Trophoblast cell (in vitro differentiated cells and primary cell): ENCODE data around the gene FGGY.
"Not testable (repeated sequence)": the region's sequence is repeated elsewhere in the genome, so short reads cannot be mapped to it uniquely, and the experiment has no call there.

ENCODE experiments used
- DNase-seq, 2 donors: peaks; one replicate each; pipeline ENCODE4 v3.0.0-alpha.2; 2016
- H2AFZ ChIP-seq: 2 replicates; pipeline ENCODE4 v1.6.1; 2013; ENCODE audit warnings: low read length, moderate library complexity, mild to moderate bottlenecking; ENCODE audit not compliant: insufficient read depth, poor library complexity
- H2AK5ac ChIP-seq: 2 replicates; pipeline ENCODE4 v1.6.1; 2013; ENCODE audit warnings: mild to moderate bottlenecking, low read length
- H2BK120ac ChIP-seq: 2 replicates; pipeline ENCODE4 v1.6.1; 2013; ENCODE audit warnings: low read length, mild to moderate bottlenecking, moderate library complexity; ENCODE audit not compliant: insufficient read depth, poor library complexity
- H2BK12ac ChIP-seq: 2 replicates; pipeline ENCODE4 v1.6.1; 2013; ENCODE audit warnings: mild to moderate bottlenecking, low read length, moderate library complexity
- H2BK5ac ChIP-seq: 2 replicates; pipeline ENCODE4 v1.6.1; 2013; ENCODE audit warnings: low read length, low read depth, moderate library complexity, mild to moderate bottlenecking; ENCODE audit not compliant: poor library complexity
- H3K14ac ChIP-seq: 2 replicates; pipeline ENCODE4 v1.6.1; 2013; ENCODE audit warnings: mild to moderate bottlenecking, low read length
- H3K18ac ChIP-seq: 2 replicates; pipeline ENCODE4 v1.6.1; 2013; ENCODE audit warnings: mild to moderate bottlenecking, low read length
- H3K23ac ChIP-seq: 2 replicates; pipeline ENCODE4 v1.6.1; 2013; ENCODE audit warnings: low read length
- H3K27ac ChIP-seq: 2 replicates; pipeline ENCODE4 v1.5.1; 2013; ENCODE audit warnings: low read depth, mild to moderate bottlenecking, inconsistent platforms, low read length, moderate library complexity
- H3K27me3 ChIP-seq: 2 replicates; pipeline ENCODE4 v1.6.1; 2013; ENCODE audit warnings: inconsistent platforms, mild to moderate bottlenecking, low read length, moderate library complexity; ENCODE audit not compliant: insufficient read depth
- H3K36me3 ChIP-seq, 2 experiments: 1 replicate in 1 of 2; 2 replicates in 1 of 2; pipeline ENCODE4 v1.6.1; 2013; ENCODE audit warnings: low read length in 2 of 2, mild to moderate bottlenecking in 2 of 2, moderate library complexity in 1 of 2; ENCODE audit not compliant: insufficient read depth in 2 of 2, control insufficient read depth in 1 of 2
- H3K4ac ChIP-seq: 2 replicates; pipeline ENCODE4 v1.6.1; 2013; ENCODE audit warnings: low read depth, mild to moderate bottlenecking, low read length, moderate library complexity
- H3K4me1 ChIP-seq, 2 experiments: 1 replicate in 1 of 2; 2 replicates in 1 of 2; pipeline ENCODE4 v1.6.1; 2013; ENCODE audit warnings: low read length in 2 of 2, mild to moderate bottlenecking in 2 of 2, moderate library complexity in 1 of 2; ENCODE audit not compliant: insufficient read depth in 2 of 2, control insufficient read depth in 1 of 2
- H3K4me2 ChIP-seq: 2 replicates; pipeline ENCODE4 v1.6.1; 2013; ENCODE audit warnings: inconsistent platforms, mild to moderate bottlenecking, low read length, moderate library complexity
- H3K4me3 ChIP-seq: 2 replicates; pipeline ENCODE4 v1.5.1; 2013; ENCODE audit warnings: mild to moderate bottlenecking, low read depth, low read length, inconsistent platforms
- H3K79me1 ChIP-seq: one replicate; pipeline ENCODE4 v1.6.1; 2013; ENCODE audit warnings: low read length
- H3K79me2 ChIP-seq: 2 replicates; pipeline ENCODE4 v1.6.1; 2013; ENCODE audit warnings: low read length, mild to moderate bottlenecking; ENCODE audit not compliant: control insufficient read depth, insufficient read depth, poor library complexity
- H3K9ac ChIP-seq: 2 replicates; pipeline ENCODE4 v1.6.1; 2013; ENCODE audit warnings: mild to moderate bottlenecking, low read length
- H3K9me3 ChIP-seq: 2 replicates; pipeline ENCODE4 v1.6.1; 2013; ENCODE audit warnings: low read depth, mild to moderate bottlenecking, control low read depth, inconsistent platforms, low read length; ENCODE audit not compliant: insufficient read depth
- H4K12ac ChIP-seq: 2 replicates; pipeline ENCODE4 v1.6.1; 2013; ENCODE audit warnings: low read depth, mild to moderate bottlenecking, low read length, moderate library complexity
- H4K8ac ChIP-seq: 2 replicates; pipeline ENCODE4 v1.6.1; 2013; ENCODE audit warnings: low read depth, mild to moderate bottlenecking, low read length, moderate library complexity
- H4K91ac ChIP-seq: one replicate; pipeline ENCODE4 v1.6.1; 2013; ENCODE audit warnings: low read depth, mild to moderate bottlenecking, low read length, moderate library complexity
- WGBS: extraction: QIAGEN DNeasy Blood & Tissue Kit; methylation state at CpG from one replicate; pipeline ENCODE4 v1.1.7; 2013; ENCODE audit warnings: missing lambda C conversion rate; ENCODE audit not compliant: insufficient read length, insufficient coverage; ENCODE audit errors: extremely low coverage; 5-methylcytosine and 5-hydroxymethylcytosine counted together

Gene FGGY

GRCh38 chr1:59256429-59256828 lies 40.5 kb upstream of the FGGY start:
- not testable (repeated sequence) for H3K27ac ChIP-seq, H4K8ac ChIP-seq

GRCh38 chr1:59258412-59259032 lies 38.4 kb upstream of the FGGY start:
- Histone ChIP-seq H3K9ac (no peak overlapping the region), H3K27ac (no peak overlapping the region), H3K14ac (no peak overlapping the region), H4K91ac (no peak overlapping the region), H3K23ac (no peak overlapping the region), H3K36me3 (no peaks in the 10 kb centered on the region), H3K79me1 (no peaks in the 10 kb centered on the region), H3K18ac (no peak overlapping the region), H3K79me2 (no peaks in the 10 kb centered on the region), H3K4me3 (no peak overlapping the region), H3K27me3 (no peaks in the 10 kb centered on the region), H3K4ac (no peak overlapping the region), H4K12ac (no peak overlapping the region), H2BK12ac (no peak overlapping the region), H4K8ac (no peak overlapping the region), H3K4me1 (no peaks in the 10 kb centered on the region), H2AK5ac (no peak overlapping the region), H2AFZ (no peak overlapping the region), H2BK5ac (no peak overlapping the region), H3K4me2 (no peak overlapping the region), H3K9me3 (no peaks in the 10 kb centered on the region), H2BK120ac (no peak overlapping the region)
- no CpG with 5 or more reads among the region's 3 CpGs for WGBS
- no peak for DNase-seq

More at GRCh38 chr1:59256429-59256828, 40.5 kb upstream of the FGGY start:
- not testable (repeated sequence) for H2BK120ac ChIP-seq, H3K9me3 ChIP-seq, H3K14ac ChIP-seq, H3K4me2 ChIP-seq, H2BK5ac ChIP-seq, H3K4me3 ChIP-seq, H3K79me1 ChIP-seq, H3K23ac ChIP-seq, H3K4me1 ChIP-seq, H4K12ac ChIP-seq, H3K27me3 ChIP-seq, H3K4ac ChIP-seq, H3K36me3 ChIP-seq, H2AK5ac ChIP-seq, H3K79me2 ChIP-seq, H2BK12ac ChIP-seq, H3K18ac ChIP-seq, DNase-seq, H4K91ac ChIP-seq, H3K9ac ChIP-seq, H2AFZ ChIP-seq
- WGBS = no CpG with 5 or more reads among the region's 1 CpG

- Histone ChIP-seq H3K4ac (no peak overlapping the region), H3K4me2 (no peak overlapping the region), H3K79me2 (no peaks in the 10 kb centered on the region), H3K9ac (no peak overlapping the region), H3K4me3 (no peak overlapping the region), H3K27me3 (no peaks in the 10 kb centered on the region), H2BK5ac (no peak overlapping the region), H2BK120ac (no peak overlapping the region), H3K23ac (no peak overlapping the region), H2AFZ (no peak overlapping the region), H3K4me1 (no peaks in the 10 kb centered on the region), H3K36me3 (no peaks in the 10 kb centered on the region), H4K91ac (no peak overlapping the region), H3K27ac (no peak overlapping the region), H3K79me1 (no peaks in the 10 kb centered on the region), H3K18ac (no peak overlapping the region), H3K9me3 (no peaks in the 10 kb centered on the region), H4K8ac (no peak overlapping the region), H4K12ac (no peak overlapping the region), H2BK12ac (no peak overlapping the region), H2AK5ac (no peak overlapping the region), H3K14ac (no peak overlapping the region)
- no CpG with 5 or more reads among the region's 1 CpG for WGBS
- DNase-seq = no peak
Measured at GRCh38 chr1:59261537-59261936, 35.4 kb upstream of the FGGY start.

GRCh38 chr1:59262631-59263030 lies 34.3 kb upstream of the FGGY start:
- H2BK12ac ChIP-seq = no peak overlapping the region
- H2BK5ac ChIP-seq = no peak overlapping the region
- no peak overlapping the region for H4K91ac ChIP-seq
- no peaks in the 10 kb centered on the region for H3K27me3 ChIP-seq
- no peak overlapping the region for H3K4ac ChIP-seq
- H2AFZ ChIP-seq = no peak overlapping the region
- no peaks in the 10 kb centered on the region for H3K79me1 ChIP-seq
- no peak overlapping the region for H3K18ac ChIP-seq
- no peak overlapping the region for H2BK120ac ChIP-seq
- no peak overlapping the region for H3K9ac ChIP-seq
- H4K8ac ChIP-seq = no peak overlapping the region
- H3K9me3 ChIP-seq = no peaks in the 10 kb centered on the region
- DNase-seq = no peak
- no peak overlapping the region for H3K14ac ChIP-seq
- no peaks in the 10 kb centered on the region for H3K79me2 ChIP-seq
- H3K4me2 ChIP-seq = no peak overlapping the region
- no peak overlapping the region for H4K12ac ChIP-seq
- H3K27ac ChIP-seq = no peak overlapping the region
- H3K23ac ChIP-seq = no peak overlapping the region
- no peak overlapping the region for H3K4me3 ChIP-seq
- H3K4me1 ChIP-seq = no peaks in the 10 kb centered on the region
- no peaks in the 10 kb centered on the region for H3K36me3 ChIP-seq
- H2AK5ac ChIP-seq = no peak overlapping the region
